ENCODE results near the gene MRTFA. TPM values are rescaled to one million over a fixed set of nuclear protein-coding genes. Genes with fewer than 3 reads are reported as not detected.

Gene MRTFA
- total RNA-seq, 2 donors from 2014 or later, result 71.8 to 129 TPM

GRCh38 chr22:40674274-40674673 lies 37.8 kb upstream of the MRTFA start:
- Histone ChIP-seq H3K27ac (no peak overlapping the region), H3K4me3 (no peak overlapping the region), H3K27me3 (replicated peaks; ENCODE audit: insufficient read depth) (no peaks in the 10 kb centered on the region), H3K9me3 (no peaks in the 10 kb centered on the region), H3K4me1 (ENCODE audit: control insufficient read depth in 1 of 2, low read depth in 2 of 2) (peaks cover 3 to 6% of the 10 kb centered on the region in 2 donors), H3K36me3 (no peaks in the 10 kb centered on the region)
- no peak for TF ChIP-seq CTCF (IDR thresholded peaks at IDR 0.05)
- DNase-seq (ENCODE audit: low spot score) (no peak), ATAC-seq (ENCODE audit: insufficient number of reproducible peaks, low FRiP score, low read depth) (no peak)

GRCh38 chr22:40673017-40673416 lies 36.5 kb upstream of the MRTFA start:
- Histone ChIP-seq H3K36me3 (no peaks in the 10 kb centered on the region), H3K27me3 (replicated peaks; ENCODE audit: insufficient read depth) (no peaks in the 10 kb centered on the region), H3K27ac (no peak overlapping the region), H3K4me1 (ENCODE audit: control insufficient read depth in 1 of 2, low read depth in 2 of 2) (peaks cover 0 to 5% of the 10 kb centered on the region in 2 donors), H3K4me3 (no peak overlapping the region), H3K9me3 (no peaks in the 10 kb centered on the region)
- DNase-seq (ENCODE audit: low spot score), result no peak
- ATAC-seq (ENCODE audit: insufficient number of reproducible peaks, low FRiP score, low read depth), result no peak
- TF ChIP-seq CTCF (IDR thresholded peaks at IDR 0.05), result no peak

- Histone ChIP-seq H3K4me3 (no peak overlapping the region), H3K36me3 (no peaks in the 10 kb centered on the region), H3K27me3 (replicated peaks; ENCODE audit: insufficient read depth) (no peaks in the 10 kb centered on the region), H3K4me1 (ENCODE audit: control insufficient read depth in 1 of 2, low read depth in 2 of 2) (peaks cover 0 to 11% of the 10 kb centered on the region in 2 donors), H3K27ac (no peak overlapping the region), H3K9me3 (no peaks in the 10 kb centered on the region)
- DNase-seq (ENCODE audit: low spot score) (no peak), ATAC-seq (ENCODE audit: insufficient number of reproducible peaks, low FRiP score, low read depth) (no peak)
- TF ChIP-seq CTCF (IDR thresholded peaks at IDR 0.05), result no peak
Observed at GRCh38 chr22:40671796-40672360, 35.4 kb upstream of the MRTFA start.

GRCh38 chr22:40671369-40671768 lies 34.9 kb upstream of the MRTFA start:
- H3K4me1 ChIP-seq (ENCODE audit: control insufficient read depth in 1 of 2, low read depth in 2 of 2), result peaks cover 0 to 16% of the 10 kb centered on the region in 2 donors
- H3K4me3 ChIP-seq, result no peak overlapping the region
- no peak overlapping the region for H3K27ac ChIP-seq
- H3K36me3 ChIP-seq, result no peaks in the 10 kb centered on the region
- TF ChIP-seq CTCF (IDR thresholded peaks at IDR 0.05), result no peak
- H3K9me3 ChIP-seq, result no peaks in the 10 kb centered on the region
- DNase-seq (ENCODE audit: low spot score), result no peak
- H3K27me3 ChIP-seq (replicated peaks; ENCODE audit: insufficient read depth), result no peaks in the 10 kb centered on the region
- ATAC-seq (ENCODE audit: insufficient number of reproducible peaks, low FRiP score, low read depth), result no peak

- Histone ChIP-seq H3K4me1 (ENCODE audit: control insufficient read depth in 1 of 2, low read depth in 2 of 2) (peaks cover 11 to 29% of the 10 kb centered on the region in 2 donors), H3K27me3 (replicated peaks; ENCODE audit: insufficient read depth) (no peaks in the 10 kb centered on the region), H3K4me3 (no peak overlapping the region), H3K36me3 (no peaks in the 10 kb centered on the region), H3K9me3 (no peaks in the 10 kb centered on the region), H3K27ac (no peak overlapping the region)
- TF ChIP-seq CTCF (IDR thresholded peaks at IDR 0.05), result no peak
- no peak for DNase-seq (ENCODE audit: low spot score)
- no peak for ATAC-seq (ENCODE audit: insufficient number of reproducible peaks, low FRiP score, low read depth)
Observed at GRCh38 chr22:40670058-40670457, 33.5 kb upstream of the MRTFA start.

All from thoracic aorta (tissue), 2 donors.